ENCODE results near the gene C9. TPM values are rescaled to one million over a fixed set of nuclear protein-coding genes. Genes with fewer than 3 reads are reported as not detected.

C9 gene
- total RNA-seq, 2 experiments from 2014 or later, result not detected

- peaks cover 3% of the 10 kb centered on the region for H3K36me3 Mint-ChIP-seq
- H3K4me3 Mint-ChIP-seq, result no peak overlapping the region
- peaks cover 34% of the 10 kb centered on the region for H3K4me1 Mint-ChIP-seq
- DNase-seq, result no peak
- H3K27me3 Mint-ChIP-seq, result no peaks in the 10 kb centered on the region
- no peak overlapping the region for H3K27ac Mint-ChIP-seq
- H3K9me3 Mint-ChIP-seq, result peaks cover 1% of the 10 kb centered on the region
These were observed 94.0 kb downstream of the C9 start for GRCh38 chr5:39270225-39270848.

- Mint-ChIP-seq H3K9me3 (no peaks in the 10 kb centered on the region), H3K27ac (no peak overlapping the region), H3K4me1 (peaks cover 17% of the 10 kb centered on the region), H3K4me3 (no peak overlapping the region), H3K27me3 (no peaks in the 10 kb centered on the region), H3K36me3 (no peaks in the 10 kb centered on the region)
- DNase-seq, result no peak
These were observed 97.1 kb downstream of the C9 start for GRCh38 chr5:39267186-39267585.

- Mint-ChIP-seq H3K27me3 (no peaks in the 10 kb centered on the region), H3K4me3 (no peak overlapping the region), H3K4me1 (peaks cover 11% of the 10 kb centered on the region), H3K27ac (no peak overlapping the region), H3K9me3 (no peaks in the 10 kb centered on the region), H3K36me3 (no peaks in the 10 kb centered on the region)
- DNase-seq, result no peak
These were observed 97.9 kb downstream of the C9 start for GRCh38 chr5:39266442-39266841.

- DNase-seq, result peak; percentile 11
- Mint-ChIP-seq H3K9me3 (no peaks in the 10 kb centered on the region), H3K4me1 (peaks cover 6% of the 10 kb centered on the region), H3K36me3 (no peaks in the 10 kb centered on the region), H3K27me3 (no peaks in the 10 kb centered on the region), H3K4me3 (no peak overlapping the region), H3K27ac (peak overlapping the region; percentile 2)
These were observed 99.8 kb downstream of the C9 start for GRCh38 chr5:39264528-39264927.

GRCh38 chr5:39262981-39263380, 101.3 kb downstream of the C9 start:
- Mint-ChIP-seq H3K4me3 (no peak overlapping the region), H3K27ac (no peak overlapping the region), H3K9me3 (no peaks in the 10 kb centered on the region), H3K4me1 (peaks cover 6% of the 10 kb centered on the region), H3K36me3 (no peaks in the 10 kb centered on the region), H3K27me3 (no peaks in the 10 kb centered on the region)
- no peak for DNase-seq

- Mint-ChIP-seq H3K27ac (no peak overlapping the region), H3K9me3 (no peaks in the 10 kb centered on the region), H3K27me3 (no peaks in the 10 kb centered on the region), H3K36me3 (no peaks in the 10 kb centered on the region), H3K4me3 (no peak overlapping the region), H3K4me1 (peaks cover 18% of the 10 kb centered on the region)
- no peak for DNase-seq
These were observed 104.2 kb downstream of the C9 start for GRCh38 chr5:39260095-39260494.

GRCh38 chr5:39257554-39257953, 106.7 kb downstream of the C9 start:
- no peak for DNase-seq
- no peaks in the 10 kb centered on the region for H3K36me3 Mint-ChIP-seq
- no peak overlapping the region for H3K27ac Mint-ChIP-seq
- no peaks in the 10 kb centered on the region for H3K27me3 Mint-ChIP-seq
- H3K4me1 Mint-ChIP-seq, result peaks cover 13% of the 10 kb centered on the region
- no peaks in the 10 kb centered on the region for H3K9me3 Mint-ChIP-seq
- no peak overlapping the region for H3K4me3 Mint-ChIP-seq

- Mint-ChIP-seq H3K9me3 (no peaks in the 10 kb centered on the region), H3K27ac (peak overlapping the region; percentile 2), H3K27me3 (no peaks in the 10 kb centered on the region), H3K36me3 (no peaks in the 10 kb centered on the region), H3K4me1 (peaks cover 13% of the 10 kb centered on the region), H3K4me3 (no peak overlapping the region)
- no peak for DNase-seq
These were observed 107.6 kb downstream of the C9 start for GRCh38 chr5:39256477-39257235.

- peaks cover 13% of the 10 kb centered on the region for H3K4me1 Mint-ChIP-seq
- H3K9me3 Mint-ChIP-seq, result no peaks in the 10 kb centered on the region
- H3K27me3 Mint-ChIP-seq, result no peaks in the 10 kb centered on the region
- no peaks in the 10 kb centered on the region for H3K36me3 Mint-ChIP-seq
- H3K27ac Mint-ChIP-seq, result no peak overlapping the region
- H3K4me3 Mint-ChIP-seq, result no peak overlapping the region
- DNase-seq, result no peak
These were observed 108.9 kb downstream of the C9 start for GRCh38 chr5:39255406-39255805.

GRCh38 chr5:39254671-39255070, 109.6 kb downstream of the C9 start:
- H3K27ac Mint-ChIP-seq, result no peak overlapping the region
- H3K4me1 Mint-ChIP-seq, result peaks cover 13% of the 10 kb centered on the region
- DNase-seq, result no peak
- H3K9me3 Mint-ChIP-seq, result peaks cover 2% of the 10 kb centered on the region
- H3K36me3 Mint-ChIP-seq, result peaks cover 2% of the 10 kb centered on the region
- no peaks in the 10 kb centered on the region for H3K27me3 Mint-ChIP-seq
- H3K4me3 Mint-ChIP-seq, result no peak overlapping the region

GRCh38 chr5:39253196-39253595, 111.1 kb downstream of the C9 start:
- H3K36me3 Mint-ChIP-seq, result peaks cover 2% of the 10 kb centered on the region
- H3K27ac Mint-ChIP-seq, result no peak overlapping the region
- peaks cover 13% of the 10 kb centered on the region for H3K4me1 Mint-ChIP-seq
- H3K9me3 Mint-ChIP-seq, result peaks cover 2% of the 10 kb centered on the region
- peaks cover under 1% of the 10 kb centered on the region for H3K27me3 Mint-ChIP-seq
- H3K4me3 Mint-ChIP-seq, result no peak overlapping the region
- no peak for DNase-seq

GRCh38 chr5:39249564-39250274, 114.6 kb downstream of the C9 start:
- no peak overlapping the region for H3K4me3 Mint-ChIP-seq
- no peak overlapping the region for H3K27ac Mint-ChIP-seq
- H3K27me3 Mint-ChIP-seq, result peaks cover 3% of the 10 kb centered on the region
- peaks cover 3% of the 10 kb centered on the region for H3K9me3 Mint-ChIP-seq
- H3K4me1 Mint-ChIP-seq, result no peaks in the 10 kb centered on the region
- no peak for DNase-seq
- H3K36me3 Mint-ChIP-seq, result peaks cover 2% of the 10 kb centered on the region

GRCh38 chr5:39249069-39249468, 115.2 kb downstream of the C9 start:
- Mint-ChIP-seq H3K4me3 (no peak overlapping the region), H3K27ac (no peak overlapping the region), H3K27me3 (peaks cover 3% of the 10 kb centered on the region), H3K4me1 (no peaks in the 10 kb centered on the region), H3K9me3 (peaks cover 3% of the 10 kb centered on the region), H3K36me3 (peaks cover 2% of the 10 kb centered on the region)
- no peak for DNase-seq

GRCh38 chr5:39240750-39241149, 123.5 kb downstream of the C9 start:
- Mint-ChIP-seq H3K4me3 (no peak overlapping the region), H3K9me3 (peaks cover 10% of the 10 kb centered on the region), H3K27ac (no peak overlapping the region), H3K27me3 (no peaks in the 10 kb centered on the region), H3K36me3 (no peaks in the 10 kb centered on the region), H3K4me1 (no peaks in the 10 kb centered on the region)
- DNase-seq, result no peak

- no peak for DNase-seq
- H3K36me3 Mint-ChIP-seq, result no peaks in the 10 kb centered on the region
- no peak overlapping the region for H3K27ac Mint-ChIP-seq
- H3K9me3 Mint-ChIP-seq, result peaks cover 10% of the 10 kb centered on the region
- H3K4me1 Mint-ChIP-seq, result no peaks in the 10 kb centered on the region
- H3K27me3 Mint-ChIP-seq, result no peaks in the 10 kb centered on the region
- H3K4me3 Mint-ChIP-seq, result no peak overlapping the region
These were observed 125.8 kb downstream of the C9 start for GRCh38 chr5:39238366-39239105.

Data from activated naive CD8-positive, alpha-beta T cell treated with anti-CD3 and anti-CD28 coated beads for 36 hours (primary cell).